ELR (cell line): Measurements from ENCODE around the gene MBD4.

ENCODE experiments used
- DNase-seq: peaks from one replicate; pipeline ENCODE4 v3.0.0-alpha.2; 2015; ENCODE audit warnings: low read depth

The MBD4 gene

DNA sequence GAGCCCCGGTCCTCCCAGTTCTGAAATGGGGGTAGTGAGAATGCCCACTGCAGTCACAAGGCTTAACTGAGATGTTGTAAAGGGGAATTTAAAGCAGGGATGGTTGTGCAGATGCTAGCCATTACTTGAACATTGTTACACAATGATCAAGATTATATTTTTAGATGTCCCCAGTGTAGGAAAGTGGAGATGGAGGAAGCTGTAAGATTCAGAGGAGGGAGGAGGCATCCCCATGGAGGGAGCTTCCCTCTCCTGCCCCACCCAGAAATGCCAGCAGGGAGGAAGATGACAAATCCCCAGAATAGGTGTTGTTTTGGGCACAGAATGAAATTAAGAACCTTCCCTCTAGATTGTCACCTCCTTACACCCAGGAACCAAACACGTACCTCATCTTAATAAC lies 57.4 kb downstream of the MBD4 start:
- no peak for DNase-seq
